Adrenal gland (tissue), 5 donors: ENCODE results near the gene ARHGEF38.

Source experiments
- CTCF ChIP-seq, 6 experiments: fragments of 450-650 bp in 4 of 6; fragments of 200-600 bp in 2 of 6; sonication (generic) in 1 of 6; IDR thresholded peaks; 1 replicate in 5 of 6; 2 replicates in 1 of 6; pipeline versions ENCODE4 v1.5.1 to v1.8.0; 2016 to 2021; ENCODE audit warnings: antibody characterized with exemption in 6 of 6, mild to moderate bottlenecking in 2 of 6, moderate library complexity in 1 of 6
- POLR2A ChIP-seq, 2 donors: fragments of 450-650 bp; IDR thresholded peaks; one replicate each; pipeline ENCODE4 v1.6.1; 2017; ENCODE audit warnings: antibody characterized with exemption in 2 of 2, mild to moderate bottlenecking in 2 of 2, moderate library complexity in 1 of 2
- donor health status: DM: no; HTN: no; CAD: no.

GRCh38 chr4:105670684-105671083, 118.3 kb downstream of the ARHGEF38 start:
- TF ChIP-seq CTCF (IDR thresholded peaks at IDR 0.05): no peak
- no peak for TF ChIP-seq POLR2A (IDR thresholded peaks at IDR 0.05)
